Neural progenitor cell (in vitro differentiated cells): ENCODE measurements around the gene GPR50. TPM values are rescaled to one million over a fixed set of nuclear protein-coding genes. Genes with fewer than 3 reads are reported as not detected.

Experiments
- DNase-seq: peaks from one replicate; pipeline ENCODE4 v3.0.0-alpha.2; 2016; ENCODE audit warnings: low spot score
- H2AFZ ChIP-seq: fragments of 200-600 bp; sonication (generic); replicated peaks from 2 replicates; pipeline ENCODE4 v1.6.1; 2016; ENCODE audit warnings: antibody characterized with exemption
- H3F3A ChIP-seq: fragments of 200-600 bp; sonication (generic); 2 replicates; pipeline ENCODE4 v1.6.1; 2016; ENCODE audit warnings: antibody characterized with exemption, low read depth
- H3K27ac ChIP-seq: fragments of 200-600 bp; sonication (generic); 2 replicates; pipeline ENCODE4 v1.5.1; 2016; ENCODE audit warnings: mild to moderate bottlenecking
- H3K27me3 ChIP-seq: fragments of 200-600 bp; sonication (generic); 2 replicates; pipeline ENCODE4 v1.6.1; 2016; ENCODE audit warnings: mild to moderate bottlenecking, moderate library complexity
- H3K36me3 ChIP-seq: fragments of 200-600 bp; sonication (generic); 2 replicates; pipeline ENCODE4 v1.5.1; 2016
- H3K4me1 ChIP-seq: fragments of 200-600 bp; sonication (generic); 2 replicates; pipeline ENCODE4 v1.6.1; 2016; ENCODE audit warnings: mixed run types
- H3K4me2 ChIP-seq: fragments of 200-600 bp; sonication (generic); 2 replicates; pipeline ENCODE4 v1.6.1; 2016
- H3K4me3 ChIP-seq: fragments of 200-600 bp; sonication (generic); 2 replicates; pipeline ENCODE4 v1.5.1; 2016
- H3K79me2 ChIP-seq: fragments of 200-600 bp; sonication (generic); 2 replicates; pipeline ENCODE4 v1.6.1; 2016; ENCODE audit warnings: low read depth
- H3K9ac ChIP-seq: fragments of 200-600 bp; sonication (generic); 2 replicates; pipeline ENCODE4 v1.6.1; 2016
- H3K9me3 ChIP-seq: fragments of 200-600 bp; sonication (generic); 2 replicates; pipeline ENCODE4 v1.5.1; 2016; ENCODE audit warnings: low read depth
- H4K20me1 ChIP-seq: fragments of 200-600 bp; sonication (generic); 2 replicates; pipeline ENCODE4 v1.6.1; 2016; ENCODE audit warnings: low read depth
- H3K27ac Mint-ChIP-seq: 3 replicates; pipeline ENCODE4 v1.8.0; 2021; ENCODE audit warnings: mixed read lengths
- H3K27me3 Mint-ChIP-seq: 2 replicates; pipeline ENCODE4 v1.8.0; 2022; ENCODE audit warnings: low read depth, mild to moderate bottlenecking, inconsistent platforms, moderate library complexity, mixed read lengths; ENCODE audit not compliant: insufficient read depth
- H3K36me3 Mint-ChIP-seq: 3 replicates; pipeline ENCODE4 v1.8.0; 2021; ENCODE audit warnings: mixed read lengths
- H3K4me1 Mint-ChIP-seq: 3 replicates; pipeline ENCODE4 v1.8.0; 2021; ENCODE audit warnings: mixed read lengths
- H3K4me3 Mint-ChIP-seq: 3 replicates; pipeline ENCODE4 v1.8.0; 2021; ENCODE audit warnings: mild to moderate bottlenecking, moderate library complexity, mixed read lengths
- H3K9me3 Mint-ChIP-seq: 3 replicates; pipeline ENCODE4 v1.8.0; 2020; ENCODE audit warnings: mixed read lengths
- CTCF ChIP-seq: fragments of 200-600 bp; sonication (generic); IDR thresholded peaks from 2 replicates; pipeline ENCODE4 v1.5.1; 2017; ENCODE audit warnings: antibody characterized with exemption, mild to moderate bottlenecking
- EZH2 ChIP-seq: fragments of 200-600 bp; sonication (generic); IDR thresholded peaks from 2 replicates; pipeline ENCODE4 v1.6.1; 2017; ENCODE audit warnings: antibody characterized with exemption, mild to moderate bottlenecking, moderate library complexity
- EZH2phosphoT487 ChIP-seq: fragments of 200-600 bp; sonication (generic); IDR thresholded peaks from 2 replicates; pipeline ENCODE4 v1.6.1; 2017; ENCODE audit warnings: antibody characterized with exemption
- total RNA-seq: library from RNA; depleted of rRNA; stranded (reverse); fragments of >200 nt; gene quantifications from 2 replicates; pipeline ENCODE4 v1.2.3, GENCODE V29; 2015; ENCODE audit warnings: low replicate concordance

GPR50 gene
- 0.47 and 2.2 TPM in 2 replicates for total RNA-seq

- H3K9me3 ChIP-seq: no peaks in the 10 kb centered on the region
- H3K4me2 ChIP-seq: peak within 1 kb of the TSS; percentile 85
- Mint-ChIP-seq H3K4me1 (peaks cover 12% of the 10 kb centered on the region), H3K4me3 (peak within 1 kb of the TSS; percentile 86), H3K9me3 (peaks cover 26% of the 10 kb centered on the region), H3K27ac (no peak within 1 kb of the TSS), H3K27me3 (peaks cover 39% of the 10 kb centered on the region), H3K36me3 (peaks cover 7% of the 10 kb centered on the region)
- TF ChIP-seq CTCF: no peak
- no peak for TF ChIP-seq EZH2phosphoT487
- TF ChIP-seq EZH2: no peak
- peak within 1 kb of the TSS; percentile 60 for H3K4me3 ChIP-seq
- H3K79me2 ChIP-seq: no peaks in the 10 kb centered on the region
- H3F3A ChIP-seq: no peaks in the 10 kb centered on the region
- peaks cover 92% of the 10 kb centered on the region for H3K27me3 ChIP-seq
- no peaks in the 10 kb centered on the region for H3K36me3 ChIP-seq
- peak; percentile 41 for DNase-seq
- H4K20me1 ChIP-seq: no peaks in the 10 kb centered on the region
- H3K4me1 ChIP-seq: peaks cover 6% of the 10 kb centered on the region
- peak within 1 kb of the TSS; percentile 82 for H2AFZ ChIP-seq
- no peak within 1 kb of the TSS for H3K9ac ChIP-seq
- no peak within 1 kb of the TSS for H3K27ac ChIP-seq
Observed at GRCh38 chrX:151176231-151176750, at the start of gene GPR50. Gene GPR50, plus strand, starts transcription at chrX:151176584. Its CDS starts 138 bp downstream, at chrX:151176722.

- Histone ChIP-seq H3F3A (no peaks in the 10 kb centered on the region), H3K27ac (no peak overlapping the region), H3K36me3 (no peaks in the 10 kb centered on the region), H3K4me1 (no peaks in the 10 kb centered on the region), H3K4me2 (no peak overlapping the region), H3K27me3 (no peaks in the 10 kb centered on the region), H3K9me3 (no peaks in the 10 kb centered on the region), H3K9ac (no peak overlapping the region), H2AFZ (no peak overlapping the region), H3K79me2 (no peaks in the 10 kb centered on the region), H3K4me3 (no peak overlapping the region), H4K20me1 (no peaks in the 10 kb centered on the region)
- Mint-ChIP-seq H3K27ac (no peak overlapping the region), H3K4me1 (no peaks in the 10 kb centered on the region), H3K27me3 (peaks cover 2% of the 10 kb centered on the region), H3K36me3 (no peaks in the 10 kb centered on the region), H3K9me3 (no peaks in the 10 kb centered on the region), H3K4me3 (no peak overlapping the region)
- TF ChIP-seq EZH2phosphoT487 (no peak), CTCF (no peak), EZH2 (no peak)
- no peak for DNase-seq
Observed at GRCh38 chrX:151132531-151132930, 43.9 kb upstream of the GPR50 start.

GRCh38 chrX:151151665-151152267 is 24.6 kb upstream of the GPR50 start:
- no peaks in the 10 kb centered on the region for H3K79me2 ChIP-seq
- no peaks in the 10 kb centered on the region for H3F3A ChIP-seq
- peaks cover 5% of the 10 kb centered on the region for H3K9me3 Mint-ChIP-seq
- H3K4me1 ChIP-seq: peaks cover 6% of the 10 kb centered on the region
- no peak for TF ChIP-seq EZH2
- peak; percentile 79 for TF ChIP-seq CTCF
- H3K27me3 Mint-ChIP-seq: peaks cover 3% of the 10 kb centered on the region
- no peak overlapping the region for H2AFZ ChIP-seq
- peak; percentile 70 for DNase-seq
- peaks cover 53% of the 10 kb centered on the region for H3K27me3 ChIP-seq
- H3K4me3 ChIP-seq: no peak overlapping the region
- H3K9me3 ChIP-seq: no peaks in the 10 kb centered on the region
- H4K20me1 ChIP-seq: no peaks in the 10 kb centered on the region
- H3K36me3 Mint-ChIP-seq: no peaks in the 10 kb centered on the region
- H3K9ac ChIP-seq: no peak overlapping the region
- H3K27ac ChIP-seq: no peak overlapping the region
- H3K4me2 ChIP-seq: no peak overlapping the region
- no peaks in the 10 kb centered on the region for H3K36me3 ChIP-seq
- peaks cover 9% of the 10 kb centered on the region for H3K4me1 Mint-ChIP-seq
- no peak overlapping the region for H3K27ac Mint-ChIP-seq
- H3K4me3 Mint-ChIP-seq: no peak overlapping the region
